ENCODE measurements around the gene CLDND2. TPM values are rescaled to one million over a fixed set of nuclear protein-coding genes. Genes with fewer than 3 reads are reported as not detected.

The CLDND2 gene
- total and polyA plus RNA-seq, 11 donors = 0.46 to 2.3 (median 0.92) TPM; not detected in 5

DNA sequence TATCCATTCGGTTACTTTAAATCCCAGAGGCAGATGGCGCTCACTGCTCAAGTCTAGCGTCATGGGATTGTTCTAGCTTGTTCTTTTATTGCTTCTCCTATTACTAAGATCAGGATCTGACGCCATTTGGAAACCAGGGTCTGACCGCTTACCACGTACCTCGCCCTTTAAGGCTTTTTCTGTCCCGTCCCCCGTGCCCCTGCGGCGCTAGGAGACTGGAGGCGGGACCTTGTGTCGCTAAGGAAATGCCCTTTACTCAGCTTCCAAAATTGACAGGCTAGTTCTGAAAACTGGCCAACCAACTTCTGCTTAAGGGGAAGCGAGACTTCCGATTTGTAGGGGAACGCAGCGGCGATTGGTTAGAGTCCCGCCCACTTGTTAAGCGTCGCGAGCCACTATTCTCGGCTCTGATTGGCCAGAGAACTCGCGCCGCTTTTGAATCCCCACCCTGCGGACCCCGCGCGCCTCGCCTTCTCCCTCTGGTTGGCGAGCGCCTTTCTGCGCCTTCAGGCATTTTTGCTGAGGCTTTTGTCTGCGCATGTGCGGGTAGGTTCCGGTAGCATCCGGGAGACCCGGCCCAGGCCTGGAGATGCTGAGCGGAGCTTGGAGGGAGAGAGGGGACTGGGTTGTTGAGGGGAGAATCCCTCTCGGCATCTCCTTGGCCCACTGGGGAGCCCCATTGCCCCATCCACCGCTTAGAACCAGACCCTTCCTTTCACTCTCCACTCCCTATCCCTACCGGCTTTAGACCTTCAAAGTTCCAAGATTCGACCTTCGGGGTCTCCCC is 25.4 kb upstream of the CLDND2 start:
- H3K27me3 ChIP-seq = no peaks in the 10 kb centered on the region
- H3K36me3 ChIP-seq = no peaks in the 10 kb centered on the region
- intact Hi-C loops (cut with DNase I) = loop anchor here in 5 of 10 donors (1.0 to 10.0 kb wide), 4 partner anchors 27 to 59 kb away; partner anchors contain the start of genes VSIG10L (in 2 of the 5) and ETFB (in 1 of the 5)
- DNase-seq (peak; percentile 92 to 95 (median 94)), ATAC-seq (peak; percentile 95 to 99 (median 98))
- peak overlapping the region in 11 of 12 donors; percentile 12 to 59 (median 44) for H3K4me3 ChIP-seq
- peak overlapping the region; percentile 11 to 88 (median 66) for H3K27ac ChIP-seq
- 1 to 5% (median 3%) methylated on average over 23 to 45 of the region's 45 CpGs for WGBS, 4 donors
- H3K4me1 ChIP-seq = peaks cover 0 to 24% (median 5%) of the 10 kb centered on the region in 12 donors
- no peaks in the 10 kb centered on the region for H3K9me3 ChIP-seq
- TF ChIP-seq, protein P1, sequence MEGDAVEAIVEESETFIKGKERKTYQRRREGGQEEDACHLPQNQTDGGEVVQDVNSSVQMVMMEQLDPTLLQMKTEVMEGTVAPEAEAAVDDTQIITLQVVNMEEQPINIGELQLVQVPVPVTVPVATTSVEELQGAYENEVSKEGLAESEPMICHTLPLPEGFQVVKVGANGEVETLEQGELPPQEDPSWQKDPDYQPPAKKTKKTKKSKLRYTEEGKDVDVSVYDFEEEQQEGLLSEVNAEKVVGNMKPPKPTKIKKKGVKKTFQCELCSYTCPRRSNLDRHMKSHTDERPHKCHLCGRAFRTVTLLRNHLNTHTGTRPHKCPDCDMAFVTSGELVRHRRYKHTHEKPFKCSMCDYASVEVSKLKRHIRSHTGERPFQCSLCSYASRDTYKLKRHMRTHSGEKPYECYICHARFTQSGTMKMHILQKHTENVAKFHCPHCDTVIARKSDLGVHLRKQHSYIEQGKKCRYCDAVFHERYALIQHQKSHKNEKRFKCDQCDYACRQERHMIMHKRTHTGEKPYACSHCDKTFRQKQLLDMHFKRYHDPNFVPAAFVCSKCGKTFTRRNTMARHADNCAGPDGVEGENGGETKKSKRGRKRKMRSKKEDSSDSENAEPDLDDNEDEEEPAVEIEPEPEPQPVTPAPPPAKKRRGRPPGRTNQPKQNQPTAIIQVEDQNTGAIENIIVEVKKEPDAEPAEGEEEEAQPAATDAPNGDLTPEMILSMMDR (IDR thresholded peaks at IDR 0.05) = peak in 4 of 12 donors; percentile 10 to 27 (median 16)
- TF ChIP-seq POLR2A (IDR thresholded peaks at IDR 0.05) = no peak

DNA sequence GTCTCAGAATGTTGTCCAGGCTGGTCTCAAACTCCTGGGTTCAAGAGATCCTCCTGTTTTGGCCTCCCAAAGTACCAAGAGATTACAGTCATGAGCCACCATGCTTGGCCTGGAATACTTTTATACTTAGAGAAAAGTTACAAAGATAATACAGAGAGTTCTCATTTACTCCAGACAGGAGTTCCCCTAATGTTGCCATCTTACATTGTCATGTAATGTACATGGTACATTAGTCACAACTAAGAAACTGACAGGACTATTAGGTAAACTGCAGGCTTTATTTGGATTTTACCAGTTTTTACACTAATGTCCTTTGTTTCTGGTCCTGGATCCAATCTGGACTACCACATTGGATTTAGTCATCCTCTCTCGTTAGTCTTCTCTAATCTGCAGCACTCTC is 23.9 kb upstream of the CLDND2 start:
- H3K9me3 ChIP-seq = no peaks in the 10 kb centered on the region
- TF ChIP-seq POLR2A (IDR thresholded peaks at IDR 0.05) = no peak
- TF ChIP-seq, protein P1 (IDR thresholded peaks at IDR 0.05) = no peak
- no peak overlapping the region for H3K4me3 ChIP-seq
- H3K27ac ChIP-seq = no peak overlapping the region
- ATAC-seq (no peak), DNase-seq (no peak)
- intact Hi-C loops (cut with DNase I) = loop anchor here in 4 of 10 donors (2.0 to 10.0 kb wide), 3 partner anchors 24 to 58 kb away; partner anchors contain the start of genes VSIG10L (in 2 of the 4) and CLDND2 (in 1 of the 4)
- no peaks in the 10 kb centered on the region for H3K36me3 ChIP-seq
- 78 to 97% (median 88%) methylated on average over 1 of the region's 1 CpG for WGBS, 4 donors
- peaks cover 0 to 21% (median 5%) of the 10 kb centered on the region in 12 donors for H3K4me1 ChIP-seq
- no peaks in the 10 kb centered on the region for H3K27me3 ChIP-seq

DNA sequence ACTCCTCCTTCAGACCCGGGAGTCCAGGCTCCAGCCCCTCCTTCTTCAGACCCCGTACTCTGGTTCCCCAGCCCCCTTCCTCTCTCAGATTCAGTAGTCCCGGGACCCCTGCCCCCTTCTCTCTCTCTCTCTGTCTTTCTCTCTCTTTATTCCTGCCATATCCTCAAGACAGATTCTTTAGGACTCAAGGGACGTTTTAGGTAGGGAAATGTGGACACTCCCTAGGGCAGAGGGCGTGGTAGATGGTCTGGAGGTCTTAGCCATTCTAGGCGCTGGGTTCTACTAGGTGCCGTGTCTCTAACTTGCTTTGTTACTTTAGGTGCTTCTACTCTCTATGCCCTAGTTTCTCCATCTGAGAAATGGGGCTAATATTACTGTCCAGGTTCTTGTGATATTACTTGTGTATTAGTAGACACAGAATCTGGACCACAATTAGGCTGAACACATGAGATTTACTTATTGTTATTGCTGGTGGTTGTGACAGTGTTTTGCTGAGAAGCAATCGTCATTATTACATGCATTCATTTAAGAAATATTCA is 22.3 kb upstream of the CLDND2 start:
- DNase-seq (no peak), ATAC-seq (no peak)
- no peaks in the 10 kb centered on the region for H3K9me3 ChIP-seq
- no peak overlapping the region for H3K27ac ChIP-seq
- H3K36me3 ChIP-seq = no peaks in the 10 kb centered on the region
- no peak overlapping the region for H3K4me3 ChIP-seq
- TF ChIP-seq, protein P1 (IDR thresholded peaks at IDR 0.05) = no peak
- no peak for TF ChIP-seq POLR2A (IDR thresholded peaks at IDR 0.05)
- intact Hi-C loops (cut with DNase I) = loop anchor here in 4 of 10 donors (10.0 kb wide), 2 partner anchors 46 to 56 kb away; partner anchors contain the start of gene VSIG10L (in 2 of the 4)
- WGBS, 4 donors = 63 to 68% (median 65%) methylated on average over 8 of the region's 8 CpGs
- no peaks in the 10 kb centered on the region for H3K27me3 ChIP-seq
- H3K4me1 ChIP-seq = peaks cover 0 to 21% (median 5%) of the 10 kb centered on the region in 12 donors

DNA sequence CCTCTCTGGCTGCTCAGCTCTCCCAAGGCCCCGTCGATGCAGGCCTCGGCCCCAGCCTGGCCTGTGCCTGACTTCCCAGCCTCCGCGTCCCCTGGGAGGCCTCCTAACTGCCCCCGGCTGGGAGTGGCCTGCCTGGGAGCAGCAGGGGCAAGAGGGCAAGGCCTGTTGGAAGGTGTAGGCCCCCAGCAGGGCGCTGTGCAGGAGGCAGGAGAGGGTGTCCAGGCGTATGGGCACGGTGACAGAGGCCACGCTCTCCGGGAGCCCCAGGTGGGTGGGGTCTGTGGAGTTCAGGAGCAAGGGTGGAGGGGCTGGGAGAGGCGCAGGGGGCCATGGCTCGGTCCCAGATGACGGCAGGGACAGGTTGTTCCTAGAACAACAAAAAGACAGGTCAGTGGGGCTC is 20.3 kb upstream of the CLDND2 start:
- H3K27me3 ChIP-seq = no peaks in the 10 kb centered on the region
- intact Hi-C loops (cut with DNase I) = no loop called here
- H3K4me1 ChIP-seq = peaks cover 0 to 7% (median 0%) of the 10 kb centered on the region in 12 donors
- ATAC-seq (peak in 1 of 4 donors; percentile 34), DNase-seq (no peak)
- no peak overlapping the region for H3K27ac ChIP-seq
- no peaks in the 10 kb centered on the region for H3K36me3 ChIP-seq
- WGBS, 4 donors = 76 to 86% (median 82%) methylated on average over 8 to 14 of the region's 14 CpGs
- no peak overlapping the region for H3K4me3 ChIP-seq
- no peak for TF ChIP-seq POLR2A (IDR thresholded peaks at IDR 0.05)
- TF ChIP-seq, protein P1 (IDR thresholded peaks at IDR 0.05) = no peak
- H3K9me3 ChIP-seq = no peaks in the 10 kb centered on the region
